Measurements from ENCODE around the gene AP1S2. TPM values are rescaled to one million over a fixed set of nuclear protein-coding genes. Genes with fewer than 3 reads are reported as not detected.

AP1S2 gene
- total RNA-seq, 2 experiments from 2014 or later = 17.4 to 18.0 TPM

DNA sequence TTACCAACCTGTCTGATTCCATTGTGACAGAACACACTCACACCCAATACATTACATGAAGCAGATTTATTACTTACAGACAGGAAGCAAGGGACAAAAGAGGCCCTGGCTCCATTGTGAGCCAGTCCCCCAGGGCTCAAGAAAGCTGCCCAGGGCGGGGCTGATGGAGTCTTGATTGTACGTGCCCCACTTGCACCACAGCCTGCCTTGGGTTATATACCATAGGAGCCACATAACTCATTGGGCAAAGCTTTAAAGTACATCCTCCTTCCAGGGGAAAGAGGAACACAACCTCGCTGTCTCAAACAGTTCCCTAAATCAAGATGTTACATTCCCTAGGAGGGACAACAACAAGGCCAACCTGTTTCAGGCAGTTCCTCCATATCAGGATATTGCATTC, 67.7 kb downstream of the AP1S2 start:
- Mint-ChIP-seq H3K4me1 (ENCODE audit: low read depth) (peaks cover 2% of the 10 kb centered on the region), H3K36me3 (ENCODE audit: low read depth) (peaks cover 2% of the 10 kb centered on the region), H3K4me3 (no peak overlapping the region), H3K9me3 (no peaks in the 10 kb centered on the region), H3K27ac (no peak overlapping the region), H3K27me3 (ENCODE audit: low read depth) (no peaks in the 10 kb centered on the region)
- CTCF ChIA-PET = no interaction called here
- DNase-seq = no peak
- intact Hi-C loops (cut with micrococcal nuclease) = no loop called here

DNA sequence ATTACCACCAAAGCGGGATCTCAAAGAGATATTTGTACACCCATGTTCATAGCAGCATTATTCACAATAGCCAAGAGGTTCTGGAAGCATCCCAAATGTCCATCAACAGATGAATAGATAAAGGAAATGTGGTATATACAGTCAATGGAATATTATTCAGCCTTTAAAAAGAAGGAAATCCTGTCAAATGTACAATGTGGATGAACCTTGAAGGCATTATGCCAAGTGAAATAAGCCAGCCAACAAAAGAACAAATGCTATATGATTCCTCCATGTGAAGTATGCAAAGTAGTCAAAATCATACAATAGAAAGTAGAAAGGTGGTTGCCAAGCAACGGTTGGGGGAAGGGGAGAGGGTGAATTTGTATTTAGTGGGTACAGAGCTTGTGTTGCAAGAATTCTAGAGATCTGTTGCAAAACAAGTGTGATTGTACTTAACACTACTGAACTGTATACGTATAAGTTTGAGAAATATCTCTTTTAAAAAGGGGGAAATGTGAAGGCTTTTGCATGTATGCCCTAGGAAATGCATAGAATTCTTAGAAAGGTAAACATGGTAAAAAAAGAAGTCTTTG, 69.3 kb downstream of the AP1S2 start:
- Mint-ChIP-seq H3K4me1 (ENCODE audit: low read depth) (peaks cover 2% of the 10 kb centered on the region), H3K4me3 (no peak overlapping the region), H3K36me3 (ENCODE audit: low read depth) (peaks cover 2% of the 10 kb centered on the region), H3K27ac (peak overlapping the region; percentile 18), H3K9me3 (no peaks in the 10 kb centered on the region), H3K27me3 (ENCODE audit: low read depth) (no peaks in the 10 kb centered on the region)
- no peak for DNase-seq
- CTCF ChIA-PET = no interaction called here
- intact Hi-C loops (cut with micrococcal nuclease) = no loop called here

DNA sequence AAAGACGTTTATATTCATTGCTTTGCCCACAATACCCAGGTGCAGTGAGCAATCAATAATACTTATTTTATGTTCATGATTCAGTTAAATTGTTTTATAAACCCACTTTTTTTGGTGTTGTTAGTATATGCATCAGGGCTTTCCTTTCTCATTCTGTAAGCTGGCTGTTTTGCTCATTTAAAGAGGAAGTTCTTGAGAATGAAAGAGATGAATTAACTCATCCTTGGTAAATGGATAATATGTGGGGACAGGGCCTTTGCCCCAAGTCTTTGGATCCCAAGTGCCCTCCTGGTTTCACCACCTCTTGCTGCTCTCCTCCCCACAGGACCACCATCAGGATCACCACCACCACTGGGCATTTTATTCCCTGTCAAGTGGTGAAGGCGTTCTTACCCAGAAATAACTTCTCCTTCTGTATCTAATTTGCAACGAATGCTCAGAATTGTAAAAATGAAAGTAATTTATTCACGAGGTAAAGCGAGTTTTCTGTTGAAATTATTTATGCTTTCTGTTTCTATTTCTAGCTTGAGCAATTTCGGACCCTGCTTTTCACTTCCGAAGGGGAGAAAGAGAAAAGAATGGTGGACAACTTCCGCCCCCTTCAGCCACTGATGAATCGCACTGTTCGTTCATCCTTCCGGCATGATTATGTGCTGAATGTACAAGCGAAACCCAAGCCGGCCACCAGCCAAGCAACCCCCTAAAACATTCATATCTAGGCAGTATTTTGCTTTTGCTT, 72.5 kb downstream of the AP1S2 start:
- intact Hi-C loops (cut with micrococcal nuclease) = no loop called here
- no peaks in the 10 kb centered on the region for H3K27me3 Mint-ChIP-seq (ENCODE audit: low read depth)
- H3K4me3 Mint-ChIP-seq = peak overlapping the region; percentile 64
- CTCF ChIA-PET = interaction anchor here (0.7 kb wide), 1 partner anchor 23 kb away, joined by 3 read pairs; no protein-coding TSS in a partner anchor
- peak overlapping the region; percentile 85 for H3K27ac Mint-ChIP-seq
- H3K4me1 Mint-ChIP-seq (ENCODE audit: low read depth) = peaks cover 6% of the 10 kb centered on the region
- no peaks in the 10 kb centered on the region for H3K9me3 Mint-ChIP-seq
- peaks cover 2% of the 10 kb centered on the region for H3K36me3 Mint-ChIP-seq (ENCODE audit: low read depth)
- no peak for DNase-seq

Other genes starting within 250 kb of the AP1S2 start
- gene CLTRN, start 190.0 kb downstream of the AP1S2 start, total RNA-seq = under 1 TPM; 0.38 to 0.59 TPM
- gene CA5B, start 116.5 kb downstream of the AP1S2 start, total RNA-seq = 1 to 10 TPM; 7.0 to 9.5 TPM
- gene ZRSR2, start 64.3 kb downstream of the AP1S2 start, total RNA-seq = 10 to 100 TPM; 15.7 to 16.7 TPM